Gastroesophageal sphincter (tissue), 4 donors: ENCODE measurements around the gene EEF1AKMT3. TPM values are rescaled to one million over a fixed set of nuclear protein-coding genes. Genes with fewer than 3 reads are reported as not detected.

Experiments
- ATAC-seq: fragments of 150-250 bp; one replicate; pipeline ENCODE4 v1.9.1; 2016; ENCODE audit warnings: mild to moderate bottlenecking, moderate library complexity
- H3K27ac ChIP-seq, 4 donors: fragments of 200-600 bp; sonication (generic) in 3 of 4; 1 replicate in 3 of 4; 2 replicates in 1 of 4; pipeline ENCODE4 v1.5.1; 2016 to 2019
- H3K27me3 ChIP-seq: fragments of 200-600 bp; sonication (generic); one replicate; pipeline ENCODE4 v1.5.1; 2019
- H3K36me3 ChIP-seq, 2 donors: fragments of 200-600 bp; sonication (generic); one replicate each; pipeline ENCODE4 v1.5.1; 2019; ENCODE audit warnings: control low read depth in 1 of 2
- H3K4me1 ChIP-seq, 3 donors: fragments of 200-600 bp; sonication (generic); 1 replicate in 2 of 3; 2 replicates in 1 of 3; pipeline ENCODE4 v1.5.1; 2016 to 2019; ENCODE audit warnings: control low read depth in 2 of 3
- H3K4me3 ChIP-seq, 2 donors: fragments of 200-600 bp; sonication (generic); one replicate each; pipeline ENCODE4 v1.5.1; 2019; ENCODE audit warnings: mild to moderate bottlenecking in 1 of 2, moderate library complexity in 1 of 2
- H3K9me3 ChIP-seq, 3 donors: fragments of 200-600 bp; sonication (generic); one replicate each; pipeline ENCODE4 v1.5.1; 2017 to 2019; ENCODE audit warnings: control low read depth in 2 of 3
- EP300 ChIP-seq: sonication (generic); formaldehyde crosslinking; IDR thresholded peaks from one replicate; pipeline ENCODE4 v1.6.1; 2017; ENCODE audit warnings: antibody characterized with exemption, mild to moderate bottlenecking
- POLR2A ChIP-seq, 2 donors: fragments of 450-650 bp; IDR thresholded peaks; one replicate each; pipeline ENCODE4 v1.6.1; 2017; ENCODE audit warnings: antibody characterized with exemption in 2 of 2, mild to moderate bottlenecking in 2 of 2, moderate library complexity in 1 of 2
- POLR2AphosphoS5 ChIP-seq: sonication (generic); formaldehyde crosslinking; IDR thresholded peaks from one replicate; pipeline ENCODE4 v1.6.1; 2017; ENCODE audit warnings: antibody characterized with exemption
- WGBS, 2 donors: methylation state at CpG; one replicate each; pipeline ENCODE4 v1.1.5; 2018; ENCODE audit warnings: low coverage in 1 of 2; 5-methylcytosine and 5-hydroxymethylcytosine counted together
- total RNA-seq, 4 donors: library from RNA; depleted of rRNA; stranded (reverse); fragments of >200 nt; gene quantifications; one replicate each; pipeline ENCODE4 v1.1.0, GENCODE V29; 2016
- TF ChIP-seq, protein P1 (sequence below), 4 experiments: fragments of 200-600 bp in 2 of 4; fragments of 450-650 bp in 2 of 4; sonication (generic) in 1 of 4; IDR thresholded peaks; one replicate each; pipeline ENCODE4 v1.5.1; 2017 to 2019; ENCODE audit warnings: antibody characterized with exemption in 4 of 4, mild to moderate bottlenecking in 2 of 4, moderate library complexity in 2 of 4

Gene EEF1AKMT3
- total RNA-seq, 4 donors from 2014 or later: 10.8 to 19.5 (median 11.7) TPM

- Histone ChIP-seq H3K27ac (peak overlapping the region in 3 of 4 donors; percentile 39 to 57 (median 53)), H3K27me3 (no peaks in the 10 kb centered on the region), H3K4me1 (peaks cover 0 to 98% (median 13%) of the 10 kb centered on the region in 3 donors), H3K9me3 (no peaks in the 10 kb centered on the region), H3K4me3 (no peak overlapping the region), H3K36me3 (peaks cover 11 to 99% of the 10 kb centered on the region in 2 donors)
- TF ChIP-seq, protein P1, sequence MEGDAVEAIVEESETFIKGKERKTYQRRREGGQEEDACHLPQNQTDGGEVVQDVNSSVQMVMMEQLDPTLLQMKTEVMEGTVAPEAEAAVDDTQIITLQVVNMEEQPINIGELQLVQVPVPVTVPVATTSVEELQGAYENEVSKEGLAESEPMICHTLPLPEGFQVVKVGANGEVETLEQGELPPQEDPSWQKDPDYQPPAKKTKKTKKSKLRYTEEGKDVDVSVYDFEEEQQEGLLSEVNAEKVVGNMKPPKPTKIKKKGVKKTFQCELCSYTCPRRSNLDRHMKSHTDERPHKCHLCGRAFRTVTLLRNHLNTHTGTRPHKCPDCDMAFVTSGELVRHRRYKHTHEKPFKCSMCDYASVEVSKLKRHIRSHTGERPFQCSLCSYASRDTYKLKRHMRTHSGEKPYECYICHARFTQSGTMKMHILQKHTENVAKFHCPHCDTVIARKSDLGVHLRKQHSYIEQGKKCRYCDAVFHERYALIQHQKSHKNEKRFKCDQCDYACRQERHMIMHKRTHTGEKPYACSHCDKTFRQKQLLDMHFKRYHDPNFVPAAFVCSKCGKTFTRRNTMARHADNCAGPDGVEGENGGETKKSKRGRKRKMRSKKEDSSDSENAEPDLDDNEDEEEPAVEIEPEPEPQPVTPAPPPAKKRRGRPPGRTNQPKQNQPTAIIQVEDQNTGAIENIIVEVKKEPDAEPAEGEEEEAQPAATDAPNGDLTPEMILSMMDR (IDR thresholded peaks at IDR 0.05): no peak
- TF ChIP-seq POLR2A (IDR thresholded peaks at IDR 0.05): no peak
- no peak for TF ChIP-seq EP300
- peak; percentile 6 for TF ChIP-seq POLR2AphosphoS5
- 62 to 85% methylated on average over 7 to 11 of the region's 17 CpGs for whole genome bisulfite sequencing, 2 donors
- no peak for ATAC-seq
Observed at GRCh38 chr12:57823131-57823907, 50.9 kb downstream of the EEF1AKMT3 start.

DNA sequence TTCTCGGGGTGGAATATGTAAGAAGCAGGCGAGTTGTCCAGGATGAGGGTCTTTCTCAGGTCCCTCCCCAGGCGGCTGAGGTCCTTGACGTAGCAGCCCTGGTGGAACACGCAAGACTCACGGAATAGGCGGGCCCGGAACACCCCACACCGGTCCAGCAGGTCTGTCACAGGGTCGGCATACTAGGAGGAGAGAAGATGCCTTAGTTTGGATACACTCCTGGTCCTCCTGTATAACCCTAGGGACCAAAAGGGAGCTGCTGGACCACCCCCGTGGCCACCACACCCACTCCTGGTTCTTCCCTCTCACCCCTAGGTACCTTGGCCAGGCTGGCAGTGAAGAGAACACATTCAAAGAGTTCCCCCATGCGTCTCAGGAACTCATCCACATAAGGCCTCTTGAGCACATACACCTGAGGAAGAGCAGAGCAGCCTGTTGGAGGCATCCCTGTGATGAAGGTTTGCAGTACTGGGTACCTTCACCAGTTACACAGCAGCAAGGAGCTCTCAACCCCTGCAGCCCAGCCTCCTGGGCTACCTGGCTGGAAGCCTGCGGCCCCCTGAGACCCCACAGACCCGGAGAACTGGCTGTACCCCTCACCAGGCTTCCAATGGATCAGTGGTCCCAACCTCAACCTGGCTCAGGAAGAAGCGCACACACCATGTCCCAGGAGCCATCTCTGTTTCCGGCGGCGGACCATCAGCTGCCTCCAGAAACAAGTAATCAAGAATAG, 51.7 kb downstream of the EEF1AKMT3 start:
- no peak for TF ChIP-seq POLR2A (IDR thresholded peaks at IDR 0.05)
- TF ChIP-seq, protein P1 (IDR thresholded peaks at IDR 0.05): no peak
- TF ChIP-seq POLR2AphosphoS5: no peak
- no peak for TF ChIP-seq EP300
- 83% methylated on average over 2 of the region's 18 CpGs; no CpG with 5 or more reads in 1 of the 2 donors for WGBS, 2 donors
- ATAC-seq: no peak
- H3K4me3 ChIP-seq: no peak overlapping the region
- H3K27ac ChIP-seq: peak overlapping the region in 2 of 4 donors; percentile 53 to 57
- peaks cover 0 to 98% (median 16%) of the 10 kb centered on the region in 3 donors for H3K4me1 ChIP-seq
- no peaks in the 10 kb centered on the region for H3K9me3 ChIP-seq
- no peaks in the 10 kb centered on the region for H3K27me3 ChIP-seq
- peaks cover 11 to 100% of the 10 kb centered on the region in 2 donors for H3K36me3 ChIP-seq

DNA sequence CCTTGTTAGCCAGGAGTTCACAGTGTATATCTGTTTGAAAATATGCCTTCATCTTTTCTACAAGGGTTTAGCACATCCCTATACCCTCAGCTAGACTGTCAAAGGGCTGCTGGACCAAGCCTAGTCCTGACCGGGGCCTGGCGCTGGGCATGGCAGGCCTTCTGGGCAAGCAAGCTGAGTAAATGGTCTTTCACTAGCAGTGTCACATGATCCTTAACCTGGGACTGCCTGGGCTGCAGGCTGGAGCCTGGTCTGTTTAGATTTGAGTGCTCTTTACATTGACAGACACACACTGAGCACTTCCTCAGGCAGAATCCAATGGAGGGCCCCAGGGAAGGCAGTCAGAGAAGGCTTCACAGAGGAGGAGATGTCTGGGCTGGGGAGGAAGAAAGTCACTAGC, 53.0 kb downstream of the EEF1AKMT3 start:
- Histone ChIP-seq H3K36me3 (peaks cover 11 to 97% of the 10 kb centered on the region in 2 donors), H3K9me3 (no peaks in the 10 kb centered on the region), H3K27me3 (no peaks in the 10 kb centered on the region), H3K27ac (peak overlapping the region in 2 of 4 donors; percentile 14 to 57), H3K4me1 (peaks cover 3 to 99% (median 28%) of the 10 kb centered on the region in 3 donors), H3K4me3 (no peak overlapping the region)
- no peak for TF ChIP-seq POLR2A (IDR thresholded peaks at IDR 0.05)
- no peak for TF ChIP-seq POLR2AphosphoS5
- TF ChIP-seq EP300: no peak
- TF ChIP-seq, protein P1 (IDR thresholded peaks at IDR 0.05): no peak
- no CpG with 5 or more reads among the region's 2 CpGs for WGBS, 2 donors
- no peak for ATAC-seq

DNA sequence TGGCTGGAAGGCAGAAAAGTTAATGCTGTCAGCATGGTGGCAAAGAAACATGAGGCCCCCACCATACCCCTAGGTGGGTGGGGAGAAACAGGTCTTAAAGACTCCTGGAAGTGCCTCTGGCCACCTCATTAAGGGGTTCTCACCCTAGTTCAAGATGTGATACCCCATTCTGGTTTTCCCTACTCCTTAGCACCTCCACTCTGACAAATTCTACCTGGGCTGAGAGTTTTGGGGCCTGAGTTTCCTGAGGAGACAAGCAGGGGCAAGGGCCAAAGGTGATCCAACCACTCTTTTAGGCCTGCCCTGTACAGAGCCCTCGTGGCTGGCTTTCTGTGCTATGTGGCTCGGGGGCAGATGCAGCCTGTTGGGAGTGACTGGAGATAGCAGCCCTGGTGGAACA, 54.0 kb downstream of the EEF1AKMT3 start:
- WGBS, 2 donors: no CpG with 5 or more reads among the region's 2 CpGs
- H3K4me3 ChIP-seq: no peak overlapping the region
- no peaks in the 10 kb centered on the region for H3K9me3 ChIP-seq
- ATAC-seq: no peak
- peaks cover 11 to 89% of the 10 kb centered on the region in 2 donors for H3K36me3 ChIP-seq
- TF ChIP-seq, protein P1 (IDR thresholded peaks at IDR 0.05): no peak
- TF ChIP-seq POLR2AphosphoS5 (no peak), POLR2A (IDR thresholded peaks at IDR 0.05) (no peak), EP300 (no peak)
- peaks cover 5 to 99% (median 38%) of the 10 kb centered on the region in 3 donors for H3K4me1 ChIP-seq
- peak overlapping the region in 3 of 4 donors; percentile 17 to 57 (median 56) for H3K27ac ChIP-seq
- H3K27me3 ChIP-seq: no peaks in the 10 kb centered on the region
